Measurements from ENCODE around the gene RPS6KA4. TPM values are rescaled to one million over a fixed set of nuclear protein-coding genes. Genes with fewer than 3 reads are reported as not detected.

Gene RPS6KA4
- total RNA-seq, 4 donors from 2014 or later, result 23.7 to 34.3 (median 26.2) TPM

DNA sequence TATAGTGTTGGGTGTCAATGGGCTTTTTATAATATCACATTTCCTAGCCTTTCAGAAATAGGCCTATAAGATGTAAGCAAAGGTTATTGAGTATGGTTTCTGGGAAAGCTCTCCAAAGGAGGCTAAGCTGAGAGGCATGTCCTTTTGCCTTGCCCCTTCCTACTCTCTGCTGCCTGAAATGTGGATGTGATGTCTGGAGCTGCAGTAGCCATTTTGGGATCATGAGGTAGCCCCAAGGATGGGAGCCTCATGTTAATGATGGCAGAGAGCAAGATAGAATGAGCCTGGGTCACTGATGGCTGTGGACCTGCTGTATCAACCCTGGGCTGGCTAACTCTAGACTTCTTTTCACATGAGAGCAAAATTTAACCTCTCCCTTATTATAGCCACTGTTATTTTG lies 29.0 kb downstream of the RPS6KA4 start:
- H3K4me1 ChIP-seq, result no peaks in the 10 kb centered on the region
- H3K27me3 ChIP-seq, result peaks cover 0 to 4% of the 10 kb centered on the region in 2 donors
- H3K36me3 ChIP-seq, result no peaks in the 10 kb centered on the region
- no peak for TF ChIP-seq EP300 (IDR thresholded peaks at IDR 0.05)
- TF ChIP-seq POLR2A (IDR thresholded peaks at IDR 0.05), result no peak
- no peak for TF ChIP-seq CTCF (IDR thresholded peaks at IDR 0.05)
- no peak for DNase-seq (ENCODE audit: low spot score in 2 of 2)
- H3K4me3 ChIP-seq, result no peak overlapping the region
- no peaks in the 10 kb centered on the region for H3K9me3 ChIP-seq
- H3K27ac ChIP-seq, result no peak overlapping the region

GRCh38 chr11:64388894-64389293 lies 29.9 kb downstream of the RPS6KA4 start:
- no peak for TF ChIP-seq CTCF (IDR thresholded peaks at IDR 0.05)
- TF ChIP-seq POLR2A (IDR thresholded peaks at IDR 0.05), result no peak
- no peak for TF ChIP-seq EP300 (IDR thresholded peaks at IDR 0.05)
- no peak overlapping the region for H3K4me3 ChIP-seq
- H3K27ac ChIP-seq, result no peak overlapping the region
- DNase-seq (ENCODE audit: low spot score in 2 of 2), result no peak
- H3K27me3 ChIP-seq, result no peaks in the 10 kb centered on the region
- 62 to 64% methylated on average over 10 of the region's 10 CpGs for WGBS, 2 donors
- no peaks in the 10 kb centered on the region for H3K36me3 ChIP-seq
- H3K9me3 ChIP-seq, result no peaks in the 10 kb centered on the region
- H3K4me1 ChIP-seq, result no peaks in the 10 kb centered on the region

- 90 to 96% methylated on average over 2 of the region's 2 CpGs for WGBS, 2 donors
- no peaks in the 10 kb centered on the region for H3K36me3 ChIP-seq
These were observed 30.9 kb downstream of the RPS6KA4 start for GRCh38 chr11:64389851-64390250.

DNA sequence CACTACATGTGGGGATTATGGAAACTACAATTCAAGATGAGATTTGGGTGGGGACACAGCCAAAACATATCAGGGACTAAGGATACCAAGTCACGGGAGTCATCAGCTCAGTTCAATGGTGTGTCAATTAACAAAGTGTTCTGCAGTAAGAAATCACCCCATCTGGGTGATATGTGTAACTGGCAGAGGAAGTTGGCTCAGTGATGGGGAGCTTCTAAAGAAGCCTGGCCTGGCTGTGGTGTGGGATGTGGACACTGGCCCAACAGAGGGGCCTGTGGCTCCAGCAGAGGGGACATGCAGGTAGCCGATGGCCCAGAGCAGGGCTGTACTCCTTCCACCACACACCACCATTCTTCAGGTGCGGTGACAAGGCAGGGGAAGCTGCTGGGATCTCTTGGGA lies 31.6 kb downstream of the RPS6KA4 start:
- Histone ChIP-seq H3K4me1 (no peaks in the 10 kb centered on the region), H3K27me3 (no peaks in the 10 kb centered on the region), H3K36me3 (no peaks in the 10 kb centered on the region), H3K27ac (no peak overlapping the region), H3K4me3 (no peak overlapping the region), H3K9me3 (no peaks in the 10 kb centered on the region)
- no peak for DNase-seq (ENCODE audit: low spot score in 2 of 2)
- WGBS, 2 donors, result 86 to 91% methylated on average over 2 to 3 of the region's 3 CpGs
- no peak for TF ChIP-seq EP300 (IDR thresholded peaks at IDR 0.05)
- no peak for TF ChIP-seq CTCF (IDR thresholded peaks at IDR 0.05)
- TF ChIP-seq POLR2A (IDR thresholded peaks at IDR 0.05), result no peak

More at GRCh38 chr11:64389851-64390250, 30.9 kb downstream of the RPS6KA4 start:
- no peak overlapping the region for H3K4me3 ChIP-seq
- H3K9me3 ChIP-seq, result no peaks in the 10 kb centered on the region
- no peak for DNase-seq (ENCODE audit: low spot score in 2 of 2)
- H3K27ac ChIP-seq, result no peak overlapping the region
- no peaks in the 10 kb centered on the region for H3K4me1 ChIP-seq
- no peak for TF ChIP-seq EP300 (IDR thresholded peaks at IDR 0.05)
- TF ChIP-seq POLR2A (IDR thresholded peaks at IDR 0.05), result no peak
- no peak for TF ChIP-seq CTCF (IDR thresholded peaks at IDR 0.05)
- no peaks in the 10 kb centered on the region for H3K27me3 ChIP-seq

DNA sequence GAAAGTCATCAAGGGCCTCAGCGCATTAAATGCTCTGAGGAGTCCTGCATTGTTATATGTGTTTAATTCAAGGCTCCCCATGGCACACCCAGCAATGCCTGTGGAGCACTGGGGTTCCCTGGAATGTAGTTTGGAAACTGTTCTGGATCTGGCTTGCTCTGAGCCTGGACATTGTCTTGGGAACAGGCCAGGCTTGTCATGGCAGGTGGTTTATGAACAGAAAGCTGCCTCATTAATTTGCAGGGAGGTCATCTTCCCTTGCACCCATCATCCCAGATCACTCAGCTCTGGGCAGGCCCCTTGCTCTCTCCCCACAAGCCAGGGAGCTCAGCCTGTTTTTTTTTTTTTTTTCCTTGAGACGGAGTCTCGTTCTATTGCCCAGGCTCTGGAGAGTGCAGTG lies 32.9 kb downstream of the RPS6KA4 start:
- Histone ChIP-seq H3K9me3 (no peaks in the 10 kb centered on the region), H3K4me3 (no peak overlapping the region), H3K4me1 (peaks cover 0 to 7% (median 0%) of the 10 kb centered on the region in 4 donors), H3K27ac (no peak overlapping the region), H3K36me3 (no peaks in the 10 kb centered on the region), H3K27me3 (no peaks in the 10 kb centered on the region)
- WGBS, 2 donors, result 79 to 93% methylated on average over 3 of the region's 3 CpGs
- DNase-seq (ENCODE audit: low spot score in 2 of 2), result no peak
- TF ChIP-seq POLR2A (IDR thresholded peaks at IDR 0.05), result no peak
- TF ChIP-seq EP300 (IDR thresholded peaks at IDR 0.05), result no peak
- TF ChIP-seq CTCF (IDR thresholded peaks at IDR 0.05), result no peak

Measured in tibial nerve (tissue), 4 donors.